Heart right ventricle (tissue), 16 donors: ENCODE results near the gene ZNF692. TPM values are rescaled to one million over a fixed set of nuclear protein-coding genes. Genes with fewer than 3 reads are reported as not detected.
A peak's percentile ranks its signal among the peaks of the same experiment; 100 is the strongest.

ENCODE experiments used
- ATAC-seq, 8 donors: fragments of 200-7000 bp; cut with Tn5 transposase; one replicate each; pipeline ENCODE4 v1.9.1; 2020; ENCODE audit warnings: mild to moderate bottlenecking in 8 of 8, moderate library complexity in 8 of 8, moderate number of reproducible peaks in 1 of 8
- DNase-seq, 2 donors: peaks; one replicate each; pipeline ENCODE4 v3.0.0-alpha.2; 2020
- H3K27ac ChIP-seq, 10 donors: fragments of 200-600 bp; sonication (generic) in 2 of 10; one replicate each; pipeline versions ENCODE4 v1.5.0 to v1.8.0; 2020 to 2022; ENCODE audit warnings: mild to moderate bottlenecking in 3 of 10
- H3K27me3 ChIP-seq, 7 donors: fragments of 200-600 bp; one replicate each; pipeline ENCODE4 v1.8.0; 2021 to 2022; ENCODE audit warnings: mild to moderate bottlenecking in 2 of 7
- H3K36me3 ChIP-seq, 9 donors: fragments of 200-600 bp; sonication (generic) in 1 of 9; one replicate each; pipeline versions ENCODE4 v1.5.0 to v1.8.0; 2020 to 2022; ENCODE audit warnings: mild to moderate bottlenecking in 2 of 9
- H3K4me1 ChIP-seq, 9 donors: fragments of 200-600 bp; sonication (generic) in 1 of 9; one replicate each; pipeline versions ENCODE4 v1.5.0 to v1.8.0; 2020 to 2022; ENCODE audit warnings: mild to moderate bottlenecking in 4 of 9
- H3K4me3 ChIP-seq, 10 donors: fragments of 200-600 bp; sonication (generic) in 2 of 10; one replicate each; pipeline versions ENCODE4 v1.5.0 to v1.8.0; 2020 to 2022; ENCODE audit warnings: mild to moderate bottlenecking in 7 of 10, moderate library complexity in 2 of 10
- H3K9me3 ChIP-seq, 11 donors: fragments of 200-600 bp in 10 of 11; sonication (generic) in 2 of 11; one replicate each; pipeline versions ENCODE4 v1.5.0 to v1.8.0; 2013 to 2022; ENCODE audit warnings: mild to moderate bottlenecking in 2 of 11, control low read depth in 1 of 11, moderate library complexity in 1 of 11
- WGBS, 2 donors: extraction: QIAGEN DNeasy Blood & Tissue Kit; methylation state at CpG; one replicate each; pipeline ENCODE4 v1.1.7; 2013; ENCODE audit warnings: inconsistent platforms in 1 of 2; 5-methylcytosine and 5-hydroxymethylcytosine counted together
- intact Hi-C, 10 donors: fragments of 100-400 bp; cut with DNase I; formaldehyde crosslinking; loops; one replicate each; pipeline versions ENCODE4 v1.11.1 to v1.14.2; 2022
- long read RNA-seq, 3 donors: library from polyadenylated mRNA; unstranded; transcript quantifications; one replicate each; pipeline ENCODE4 v2.0.0, GENCODE V29; 2020 to 2021
- polyA plus RNA-seq, 2 donors: library from polyadenylated mRNA; stranded (reverse); fragments of 200-250 nt; gene quantifications; one replicate each; pipeline ENCODE4 v1.2.3, GENCODE V29; 2013
- total RNA-seq, 10 donors: library from RNA; stranded (reverse); fragmentation: NEBNext Ultra II Directional in 3 of 10; extraction: Animal tissue kit (Norgen Biotek cat#: 25700) in 3 of 10; gene quantifications; one replicate each; pipeline versions ENCODE4 v1.2.1 to v1.2.4, GENCODE V29; 2021 to 2023
- TF ChIP-seq, protein P1 (sequence below), 9 donors: fragments of 200-600 bp; sonication (generic) in 2 of 9; IDR thresholded peaks; one replicate each; pipeline versions ENCODE4 v1.5.0 to v1.8.0; 2021 to 2022; ENCODE audit warnings: antibody characterized with exemption in 9 of 9, mild to moderate bottlenecking in 5 of 9, moderate library complexity in 1 of 9
- donor health status: Arrhythmogenic right ventricular cardiomyopathy.
- donor health status: ischemic (EF 13 %, LVEDD 7.1; RV severe dilation, severe dysfunction).
- donor health status: healthy with polysubstance abuse.
- donor health status: DM: no; HTN: yes; CAD: no.
- donor health status: DM: no; HTN: no; CAD: no.
- donor health status: ischemic (EF 25% LVEDD 6.9; RV normal size, moderate dysfunction).
- donor health status: ischemic (EF 25% LVEDD 5.7; RV mildly dilated, moderate dysfunction).
- donor health status: healthy.
- donor health status: DM: yes; HTN: yes; CAD: no.
- donor health status: Ischemic cardiomyopathy.
- donor health status: ischemic (EF 35%, LVEDD 5.7; RV mildly dilated, moderate dysfunction).
- donor health status: nonischemic (EF 11% LVEDD 7.7; RV severe dilation, severe dysfunction).
- donor health status: DM: yes; HTN: yes; CAD: no.
- donor health status: PGD.
- donor health status: ischemic (EF 29% LVEDD 5.4; RV normal size, mild dysfunction).
- donor health status: nonischemic (EF 23%, LVEDD 6.1; RV moderate dilation, normal function).

Gene ZNF692, protein sequence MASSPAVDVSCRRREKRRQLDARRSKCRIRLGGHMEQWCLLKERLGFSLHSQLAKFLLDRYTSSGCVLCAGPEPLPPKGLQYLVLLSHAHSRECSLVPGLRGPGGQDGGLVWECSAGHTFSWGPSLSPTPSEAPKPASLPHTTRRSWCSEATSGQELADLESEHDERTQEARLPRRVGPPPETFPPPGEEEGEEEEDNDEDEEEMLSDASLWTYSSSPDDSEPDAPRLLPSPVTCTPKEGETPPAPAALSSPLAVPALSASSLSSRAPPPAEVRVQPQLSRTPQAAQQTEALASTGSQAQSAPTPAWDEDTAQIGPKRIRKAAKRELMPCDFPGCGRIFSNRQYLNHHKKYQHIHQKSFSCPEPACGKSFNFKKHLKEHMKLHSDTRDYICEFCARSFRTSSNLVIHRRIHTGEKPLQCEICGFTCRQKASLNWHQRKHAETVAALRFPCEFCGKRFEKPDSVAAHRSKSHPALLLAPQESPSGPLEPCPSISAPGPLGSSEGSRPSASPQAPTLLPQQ
- total RNA-seq (10 to 100 TPM in 9 of 10 donors, 1 to 10 TPM in 1; 7.1 to 26.5 (median 11.8) TPM), polyA plus RNA-seq (100 to 1,000 TPM in 1 of 2 donors, 10 to 100 TPM in 1; 23.0 to 102 TPM)
- long read RNA-seq, donor 1, partial matches to known transcripts, result 3 of 19 reads
- long read RNA-seq, donor 1, other reads (novel, unspliced or antisense), result 13 of 19 reads
- long read RNA-seq, donor 2, partial matches to known transcripts, result 4 of 16 reads
- long read RNA-seq, donor 2, other reads (novel, unspliced or antisense), result 11 of 16 reads
- long read RNA-seq, donor 3, partial matches to known transcripts, result 0 of 24 reads
- long read RNA-seq, donor 3, other reads (novel, unspliced or antisense), result 18 of 24 reads

DNA sequence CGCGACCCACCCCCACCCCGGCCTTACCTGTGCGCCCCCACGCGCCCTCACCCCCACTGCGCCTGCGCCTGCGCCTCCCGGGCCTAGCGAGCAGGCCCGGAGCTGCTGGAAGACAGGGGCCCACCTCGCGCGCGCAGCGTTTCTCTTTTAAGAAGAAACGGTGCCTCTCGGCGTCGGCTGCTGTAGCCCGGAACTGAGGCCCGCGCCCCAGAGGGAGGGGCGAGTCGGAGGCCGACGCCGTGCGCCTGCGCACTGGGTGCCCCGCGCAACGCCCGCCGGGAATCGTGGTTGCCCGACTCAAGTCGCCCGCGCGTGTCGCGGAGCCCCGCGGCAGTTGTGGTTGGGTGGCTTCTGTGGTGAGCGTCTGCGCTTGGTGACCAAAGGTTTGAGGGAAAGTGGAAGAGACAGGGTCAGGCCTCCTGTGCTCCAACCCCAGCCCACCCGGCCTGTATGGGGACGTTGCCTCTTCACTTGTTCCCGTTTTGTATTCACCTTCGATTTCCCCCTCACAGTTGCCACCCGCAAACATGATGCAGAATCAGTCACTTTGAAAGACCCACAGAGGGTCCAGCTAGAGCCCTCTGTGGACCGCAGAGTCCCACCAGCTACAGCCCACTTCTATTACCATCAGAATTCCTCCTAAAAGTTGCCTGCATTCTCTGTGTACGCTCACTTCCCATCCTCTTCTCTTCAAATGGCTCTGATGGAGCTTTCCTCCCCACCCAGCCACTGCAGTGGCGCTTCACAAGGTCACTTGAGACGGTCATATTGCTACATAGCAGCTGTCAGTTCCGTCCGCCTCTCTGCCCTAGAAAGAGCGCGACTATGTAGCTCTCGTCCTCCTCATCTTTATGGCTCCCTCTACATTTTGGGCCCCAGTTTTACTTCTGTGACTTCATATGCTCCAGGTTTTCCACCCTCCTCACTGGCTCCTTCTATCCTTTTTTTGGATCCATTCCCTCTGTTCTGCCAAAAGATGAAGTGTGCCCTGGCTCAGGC is at the start of gene ZNF692:
Gene ZNF692, minus strand, starts transcription at position 195 of the 999 bp plus-strand sequence. CDS start 776 bp downstream, outside the sequence.
- peak; percentile 93 to 96 (median 95) for ATAC-seq
- DNase-seq, result peak; percentile 97 to 98
- TF ChIP-seq, protein P1, sequence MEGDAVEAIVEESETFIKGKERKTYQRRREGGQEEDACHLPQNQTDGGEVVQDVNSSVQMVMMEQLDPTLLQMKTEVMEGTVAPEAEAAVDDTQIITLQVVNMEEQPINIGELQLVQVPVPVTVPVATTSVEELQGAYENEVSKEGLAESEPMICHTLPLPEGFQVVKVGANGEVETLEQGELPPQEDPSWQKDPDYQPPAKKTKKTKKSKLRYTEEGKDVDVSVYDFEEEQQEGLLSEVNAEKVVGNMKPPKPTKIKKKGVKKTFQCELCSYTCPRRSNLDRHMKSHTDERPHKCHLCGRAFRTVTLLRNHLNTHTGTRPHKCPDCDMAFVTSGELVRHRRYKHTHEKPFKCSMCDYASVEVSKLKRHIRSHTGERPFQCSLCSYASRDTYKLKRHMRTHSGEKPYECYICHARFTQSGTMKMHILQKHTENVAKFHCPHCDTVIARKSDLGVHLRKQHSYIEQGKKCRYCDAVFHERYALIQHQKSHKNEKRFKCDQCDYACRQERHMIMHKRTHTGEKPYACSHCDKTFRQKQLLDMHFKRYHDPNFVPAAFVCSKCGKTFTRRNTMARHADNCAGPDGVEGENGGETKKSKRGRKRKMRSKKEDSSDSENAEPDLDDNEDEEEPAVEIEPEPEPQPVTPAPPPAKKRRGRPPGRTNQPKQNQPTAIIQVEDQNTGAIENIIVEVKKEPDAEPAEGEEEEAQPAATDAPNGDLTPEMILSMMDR (IDR thresholded peaks at IDR 0.05), result peak in 2 of 9 donors; percentile 8 to 25
- no peaks in the 10 kb centered on the region for H3K9me3 ChIP-seq
- peaks cover 13 to 47% (median 33%) of the 10 kb centered on the region in 9 donors for H3K4me1 ChIP-seq
- peak within 1 kb of the TSS; percentile 43 to 80 (median 64) for H3K4me3 ChIP-seq
- no peaks in the 10 kb centered on the region for H3K27me3 ChIP-seq
- H3K27ac ChIP-seq, result peak within 1 kb of the TSS; percentile 59 to 97 (median 93)
- peaks cover 0 to 12% (median 0%) of the 10 kb centered on the region in 9 donors for H3K36me3 ChIP-seq
- intact Hi-C loops, result loop anchor here in 6 of 10 donors (1.0 to 2.0 kb wide), 5 partner anchors 20 to 48 kb away; partner anchors contain the start of genes ZNF672 (in 4 of the 6) and PGBD2 (in 2 of the 6)
- 5 to 6% methylated on average over 61 to 62 of the region's 62 CpGs for WGBS, 2 donors

DNA sequence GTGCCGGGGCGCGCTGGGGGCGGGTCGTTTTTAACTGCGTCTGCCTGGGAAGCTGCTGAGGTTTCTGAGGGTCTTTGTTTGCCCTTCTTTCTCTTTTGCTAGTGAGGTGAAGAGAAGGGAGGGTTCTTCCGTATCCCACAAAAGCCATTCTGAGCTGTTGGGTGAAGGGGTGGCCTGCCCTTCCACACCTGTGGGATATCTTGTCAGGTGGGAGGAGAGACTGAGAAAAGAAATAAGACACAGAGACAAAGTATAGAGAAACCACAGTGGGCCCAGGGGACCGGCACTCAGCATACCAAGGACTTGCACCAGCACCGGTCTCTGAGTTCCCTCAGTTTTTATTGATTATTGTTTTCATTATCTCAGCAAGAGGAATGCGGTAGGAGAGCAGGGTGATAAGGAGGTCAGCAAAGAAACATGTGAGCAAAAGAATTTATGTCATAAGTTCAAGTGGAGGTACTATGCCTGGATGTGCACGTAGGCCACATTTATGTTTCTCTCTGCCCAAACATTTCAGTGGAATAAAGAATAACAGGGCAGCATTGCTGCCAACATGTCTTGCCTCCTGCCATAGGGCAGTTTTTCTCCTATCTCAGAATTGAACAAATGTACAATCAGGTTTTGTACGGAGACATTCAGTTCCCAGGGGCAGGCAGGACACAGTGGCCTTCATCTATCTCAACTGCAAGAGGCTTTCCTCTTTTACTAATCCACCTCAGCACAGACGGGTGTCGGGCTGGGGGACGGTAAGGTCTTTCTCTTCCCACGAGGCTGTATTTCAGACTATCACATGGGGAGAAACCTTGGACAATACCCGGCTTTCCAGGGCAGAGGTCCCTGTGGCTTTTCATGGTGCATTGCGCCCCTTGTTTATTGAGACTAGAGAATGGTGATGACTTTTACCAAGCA is 48.1 kb upstream of the ZNF692 start:
- H3K4me3 ChIP-seq, result peak overlapping the region; percentile 40 to 80 (median 68)
- H3K27ac ChIP-seq, result peak overlapping the region; percentile 81 to 95 (median 86)
- H3K4me1 ChIP-seq, result peaks cover 0 to 25% (median 15%) of the 10 kb centered on the region in 9 donors
- no peaks in the 10 kb centered on the region for H3K9me3 ChIP-seq
- no peaks in the 10 kb centered on the region for H3K27me3 ChIP-seq
- ATAC-seq (peak in 1 of 8 donors; percentile 15), DNase-seq (no peak)
- intact Hi-C loops, result loop anchor here in 3 of 10 donors (1.0 to 2.0 kb wide), 6 partner anchors 32 to 81 kb away; partner anchors contain the start of genes ZNF672 (in 2 of the 3) and ZNF692 (in 2 of the 3)
- WGBS, 2 donors, result 19 to 23% methylated on average over 18 of the region's 18 CpGs
- TF ChIP-seq, protein P1 (IDR thresholded peaks at IDR 0.05), result no peak
- H3K36me3 ChIP-seq, result peaks cover 0 to 7% (median 0%) of the 10 kb centered on the region in 9 donors

DNA sequence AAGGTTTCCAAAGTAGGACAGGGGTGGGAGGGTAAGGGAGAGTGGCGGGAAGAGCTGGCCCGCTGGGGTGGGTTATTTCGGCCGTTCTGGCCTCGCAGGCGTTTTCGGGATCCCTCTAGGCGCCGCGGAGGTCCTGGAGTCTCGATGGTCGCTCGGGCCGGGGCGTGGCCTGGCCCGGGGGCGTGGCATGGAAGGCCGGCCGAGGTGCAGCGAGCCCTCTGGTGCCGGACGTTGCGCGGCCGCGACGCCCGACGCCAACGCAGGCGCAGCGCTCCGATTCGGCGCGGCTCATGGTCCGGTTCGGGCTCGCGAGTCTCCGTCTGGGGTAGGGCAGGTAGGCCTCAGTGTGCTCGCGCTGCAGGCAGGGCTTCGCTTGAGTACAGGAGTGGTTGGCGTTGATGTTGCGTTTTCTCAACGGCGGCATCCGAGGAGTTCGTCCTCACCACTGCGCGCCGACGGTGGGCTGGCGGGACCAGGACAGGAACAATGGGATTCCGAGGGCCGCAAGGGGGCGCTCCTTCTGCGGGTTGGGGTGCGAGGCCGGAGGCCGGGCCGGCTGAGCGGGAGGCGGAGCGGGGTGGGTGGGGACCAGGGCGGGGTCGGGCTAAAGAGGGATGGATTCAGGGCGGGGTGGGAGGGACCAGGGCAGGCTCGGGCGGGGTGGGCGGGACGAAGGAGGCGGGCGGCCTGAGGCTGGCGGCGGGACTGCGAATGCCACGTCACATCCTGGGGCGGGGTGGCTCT is 47.3 kb upstream of the ZNF692 start, which contains the start of gene PGBD2:
Gene PGBD2, plus strand, starts transcription at position 227 of the 744 bp plus-strand sequence. CDS start 7,628 bp downstream, outside the sequence.
- H3K4me3 ChIP-seq, result peak within 1 kb of the TSS; percentile 40 to 80 (median 68)
- DNase-seq (peak; percentile 93 to 95), ATAC-seq (peak; percentile 95 to 97 (median 96))
- H3K27ac ChIP-seq, result peak within 1 kb of the TSS; percentile 81 to 98 (median 88)
- H3K9me3 ChIP-seq, result no peaks in the 10 kb centered on the region
- peaks cover 0 to 7% (median 0%) of the 10 kb centered on the region in 9 donors for H3K36me3 ChIP-seq
- intact Hi-C loops, result loop anchor here in 3 of 10 donors (1.0 to 2.0 kb wide), 6 partner anchors 31 to 80 kb away; partner anchors contain the start of genes ZNF672 (in 2 of the 3) and ZNF692 (in 2 of the 3)
- TF ChIP-seq, protein P1 (IDR thresholded peaks at IDR 0.05), result peak; percentile 54 to 77 (median 64)
- peaks cover 0 to 25% (median 15%) of the 10 kb centered on the region in 9 donors for H3K4me1 ChIP-seq
- no peaks in the 10 kb centered on the region for H3K27me3 ChIP-seq
- WGBS, 2 donors, result 0 to 1% methylated on average over 76 to 80 of the region's 80 CpGs
